Lower leg skin (tissue), 3 donors: ENCODE data around the gene CACNA1I.

ENCODE experiments used
- CTCF ChIP-seq, 3 donors: fragments of 450-650 bp; IDR thresholded peaks; one replicate each; pipeline ENCODE4 v1.5.1; 2016; ENCODE audit warnings: antibody characterized with exemption in 3 of 3, mild to moderate bottlenecking in 3 of 3, moderate library complexity in 2 of 3
- POLR2A ChIP-seq, 2 donors: fragments of 450-650 bp; IDR thresholded peaks; one replicate each; pipeline ENCODE4 v1.6.1; 2016 to 2017; ENCODE audit warnings: antibody characterized with exemption in 2 of 2, mild to moderate bottlenecking in 1 of 2, moderate library complexity in 1 of 2

GRCh38 chr22:39554151-39554550 lies 16.4 kb upstream of the CACNA1I start:
- TF ChIP-seq CTCF (IDR thresholded peaks at IDR 0.05) (no peak), POLR2A (IDR thresholded peaks at IDR 0.05) (no peak)
